Measurements from ENCODE around the gene RASGRF1.

RASGRF1 gene

DNA sequence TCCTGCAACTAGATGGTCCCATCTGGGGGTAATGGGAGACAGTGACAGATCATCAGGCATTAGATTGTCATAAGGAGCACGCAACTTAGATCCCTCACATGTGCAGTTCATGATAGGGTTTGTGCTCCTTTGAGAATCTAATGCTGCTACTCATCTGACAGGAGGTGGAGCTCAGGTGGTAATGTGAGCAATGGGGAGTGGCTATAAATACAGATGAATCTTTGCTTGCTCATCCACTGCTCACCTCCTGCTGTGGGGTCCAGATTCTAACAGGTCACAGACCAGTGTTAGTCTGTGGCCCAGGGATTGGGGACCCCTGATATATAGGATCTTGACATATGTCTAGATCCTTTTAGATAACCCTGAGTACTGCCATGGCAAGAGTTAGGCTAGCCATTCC lies 52.7 kb downstream of the RASGRF1 start:
- Histone ChIP-seq H3K36me3 (replicated peaks; ENCODE audit: insufficient read depth, low read length) (no peaks in the 10 kb centered on the region), H3F3A (ENCODE audit: insufficient read depth, low read length) (no peaks in the 10 kb centered on the region), H2AFZ (ENCODE audit: low read length) (no peak overlapping the region), H3K79me2 (ENCODE audit: low read length) (no peaks in the 10 kb centered on the region), H3K9me3 (replicated peaks; ENCODE audit: insufficient read depth, low read length) (no peaks in the 10 kb centered on the region), H3K4me2 (ENCODE audit: low read depth, low read length) (no peak overlapping the region), H3K9ac (ENCODE audit: low read length) (no peak overlapping the region), H3K4me3 (ENCODE audit: low read length) (no peak overlapping the region), H3K4me1 (ENCODE audit: low read length) (no peaks in the 10 kb centered on the region), H4K20me1 (ENCODE audit: insufficient read depth, low read length) (no peaks in the 10 kb centered on the region), H3K27ac (ENCODE audit: low read length) (no peak overlapping the region), H3K9me2 (replicated peaks; ENCODE audit: insufficient read depth, low read length) (no peaks in the 10 kb centered on the region), H3K27me3 (replicated peaks; ENCODE audit: insufficient read depth, low read length) (no peaks in the 10 kb centered on the region)
- no peak for DNase-seq
- TF ChIP-seq, protein P1, sequence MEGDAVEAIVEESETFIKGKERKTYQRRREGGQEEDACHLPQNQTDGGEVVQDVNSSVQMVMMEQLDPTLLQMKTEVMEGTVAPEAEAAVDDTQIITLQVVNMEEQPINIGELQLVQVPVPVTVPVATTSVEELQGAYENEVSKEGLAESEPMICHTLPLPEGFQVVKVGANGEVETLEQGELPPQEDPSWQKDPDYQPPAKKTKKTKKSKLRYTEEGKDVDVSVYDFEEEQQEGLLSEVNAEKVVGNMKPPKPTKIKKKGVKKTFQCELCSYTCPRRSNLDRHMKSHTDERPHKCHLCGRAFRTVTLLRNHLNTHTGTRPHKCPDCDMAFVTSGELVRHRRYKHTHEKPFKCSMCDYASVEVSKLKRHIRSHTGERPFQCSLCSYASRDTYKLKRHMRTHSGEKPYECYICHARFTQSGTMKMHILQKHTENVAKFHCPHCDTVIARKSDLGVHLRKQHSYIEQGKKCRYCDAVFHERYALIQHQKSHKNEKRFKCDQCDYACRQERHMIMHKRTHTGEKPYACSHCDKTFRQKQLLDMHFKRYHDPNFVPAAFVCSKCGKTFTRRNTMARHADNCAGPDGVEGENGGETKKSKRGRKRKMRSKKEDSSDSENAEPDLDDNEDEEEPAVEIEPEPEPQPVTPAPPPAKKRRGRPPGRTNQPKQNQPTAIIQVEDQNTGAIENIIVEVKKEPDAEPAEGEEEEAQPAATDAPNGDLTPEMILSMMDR (IDR thresholded peaks at IDR 0.05; ENCODE audit: low read length) = no peak
- no peak for TF ChIP-seq EZH2 (optimal IDR thresholded peaks at IDR 0.05; ENCODE audit: low read depth, low read length)
- TF ChIP-seq EZH2phosphoT487 (IDR thresholded peaks at IDR 0.05; ENCODE audit: low read length) = no peak

DNA sequence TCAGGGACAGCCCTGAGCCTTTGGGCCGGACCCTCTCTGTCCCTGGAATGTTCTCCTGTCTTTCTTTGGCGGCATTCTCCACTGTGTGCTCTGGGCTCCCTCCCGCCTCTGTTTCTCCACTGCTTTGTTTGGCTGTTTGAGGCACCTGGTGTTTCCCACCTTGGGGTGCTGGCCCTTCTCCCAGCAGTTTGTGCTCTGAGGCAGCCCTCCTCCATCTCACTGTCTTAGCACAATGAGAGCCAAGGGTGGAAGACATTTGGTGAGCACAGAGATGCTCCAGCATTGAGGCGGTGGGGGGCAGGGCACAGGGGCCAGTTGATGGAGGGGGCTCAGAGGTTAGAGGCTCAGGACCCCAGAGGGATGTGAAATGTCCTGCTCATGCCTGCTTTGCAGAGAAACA lies 54.3 kb downstream of the RASGRF1 start:
- no peak overlapping the region for H2AFZ ChIP-seq (ENCODE audit: low read length)
- no peaks in the 10 kb centered on the region for H3K36me3 ChIP-seq (replicated peaks; ENCODE audit: insufficient read depth, low read length)
- H3K4me3 ChIP-seq (ENCODE audit: low read length) = no peak overlapping the region
- H3K9me3 ChIP-seq (replicated peaks; ENCODE audit: insufficient read depth, low read length) = no peaks in the 10 kb centered on the region
- no peak overlapping the region for H3K27ac ChIP-seq (ENCODE audit: low read length)
- no peaks in the 10 kb centered on the region for H4K20me1 ChIP-seq (ENCODE audit: insufficient read depth, low read length)
- no peak overlapping the region for H3K9ac ChIP-seq (ENCODE audit: low read length)
- no peaks in the 10 kb centered on the region for H3K79me2 ChIP-seq (ENCODE audit: low read length)
- H3F3A ChIP-seq (ENCODE audit: insufficient read depth, low read length) = no peaks in the 10 kb centered on the region
- DNase-seq = no peak
- no peaks in the 10 kb centered on the region for H3K27me3 ChIP-seq (replicated peaks; ENCODE audit: insufficient read depth, low read length)
- H3K4me1 ChIP-seq (ENCODE audit: low read length) = no peaks in the 10 kb centered on the region
- H3K9me2 ChIP-seq (replicated peaks; ENCODE audit: insufficient read depth, low read length) = no peaks in the 10 kb centered on the region
- TF ChIP-seq, protein P1 (IDR thresholded peaks at IDR 0.05; ENCODE audit: low read length) = no peak
- TF ChIP-seq EZH2 (optimal IDR thresholded peaks at IDR 0.05; ENCODE audit: low read depth, low read length) (no peak), EZH2phosphoT487 (IDR thresholded peaks at IDR 0.05; ENCODE audit: low read length) (no peak)
- no peak overlapping the region for H3K4me2 ChIP-seq (ENCODE audit: low read depth, low read length)

DNA sequence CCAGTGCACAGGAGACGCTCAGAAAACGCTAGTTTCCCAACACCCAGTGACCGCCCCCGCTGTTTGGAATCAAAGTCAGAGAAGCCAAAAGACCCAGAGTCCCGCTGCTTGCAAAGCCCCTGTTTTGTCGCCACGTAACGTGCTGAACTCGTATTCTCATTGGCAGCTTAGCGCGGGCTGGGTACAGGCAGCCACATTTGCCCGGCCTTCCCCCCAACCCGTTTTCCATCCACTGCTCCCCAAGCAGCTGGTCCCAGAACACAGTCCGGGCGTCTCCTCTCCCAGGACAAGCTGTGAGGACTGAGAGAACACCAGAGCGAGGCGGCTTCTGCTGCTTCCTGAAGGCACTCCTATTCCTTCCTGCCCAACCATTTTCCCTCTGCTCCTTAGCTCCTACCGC lies 54.8 kb downstream of the RASGRF1 start:
- no peaks in the 10 kb centered on the region for H4K20me1 ChIP-seq (ENCODE audit: insufficient read depth, low read length)
- no peak overlapping the region for H3K27ac ChIP-seq (ENCODE audit: low read length)
- H3K79me2 ChIP-seq (ENCODE audit: low read length) = no peaks in the 10 kb centered on the region
- H3K4me3 ChIP-seq (ENCODE audit: low read length) = no peak overlapping the region
- no peaks in the 10 kb centered on the region for H3K4me1 ChIP-seq (ENCODE audit: low read length)
- DNase-seq = no peak
- no peaks in the 10 kb centered on the region for H3K36me3 ChIP-seq (replicated peaks; ENCODE audit: insufficient read depth, low read length)
- no peak for TF ChIP-seq EZH2 (optimal IDR thresholded peaks at IDR 0.05; ENCODE audit: low read depth, low read length)
- TF ChIP-seq, protein P1 (IDR thresholded peaks at IDR 0.05; ENCODE audit: low read length) = no peak
- no peak for TF ChIP-seq EZH2phosphoT487 (IDR thresholded peaks at IDR 0.05; ENCODE audit: low read length)
- H3F3A ChIP-seq (ENCODE audit: insufficient read depth, low read length) = no peaks in the 10 kb centered on the region
- H3K27me3 ChIP-seq (replicated peaks; ENCODE audit: insufficient read depth, low read length) = no peaks in the 10 kb centered on the region
- no peaks in the 10 kb centered on the region for H3K9me3 ChIP-seq (replicated peaks; ENCODE audit: insufficient read depth, low read length)
- no peaks in the 10 kb centered on the region for H3K9me2 ChIP-seq (replicated peaks; ENCODE audit: insufficient read depth, low read length)
- no peak overlapping the region for H3K9ac ChIP-seq (ENCODE audit: low read length)
- no peak overlapping the region for H2AFZ ChIP-seq (ENCODE audit: low read length)
- H3K4me2 ChIP-seq (ENCODE audit: low read depth, low read length) = no peak overlapping the region

All from MM.1S (cell line).